ENCODE data around the gene FAM219A.
"Not testable (repeated sequence)": the region's sequence is repeated elsewhere in the genome, so short reads cannot be mapped to it uniquely, and the experiment has no call there.

FAM219A gene

DNA sequence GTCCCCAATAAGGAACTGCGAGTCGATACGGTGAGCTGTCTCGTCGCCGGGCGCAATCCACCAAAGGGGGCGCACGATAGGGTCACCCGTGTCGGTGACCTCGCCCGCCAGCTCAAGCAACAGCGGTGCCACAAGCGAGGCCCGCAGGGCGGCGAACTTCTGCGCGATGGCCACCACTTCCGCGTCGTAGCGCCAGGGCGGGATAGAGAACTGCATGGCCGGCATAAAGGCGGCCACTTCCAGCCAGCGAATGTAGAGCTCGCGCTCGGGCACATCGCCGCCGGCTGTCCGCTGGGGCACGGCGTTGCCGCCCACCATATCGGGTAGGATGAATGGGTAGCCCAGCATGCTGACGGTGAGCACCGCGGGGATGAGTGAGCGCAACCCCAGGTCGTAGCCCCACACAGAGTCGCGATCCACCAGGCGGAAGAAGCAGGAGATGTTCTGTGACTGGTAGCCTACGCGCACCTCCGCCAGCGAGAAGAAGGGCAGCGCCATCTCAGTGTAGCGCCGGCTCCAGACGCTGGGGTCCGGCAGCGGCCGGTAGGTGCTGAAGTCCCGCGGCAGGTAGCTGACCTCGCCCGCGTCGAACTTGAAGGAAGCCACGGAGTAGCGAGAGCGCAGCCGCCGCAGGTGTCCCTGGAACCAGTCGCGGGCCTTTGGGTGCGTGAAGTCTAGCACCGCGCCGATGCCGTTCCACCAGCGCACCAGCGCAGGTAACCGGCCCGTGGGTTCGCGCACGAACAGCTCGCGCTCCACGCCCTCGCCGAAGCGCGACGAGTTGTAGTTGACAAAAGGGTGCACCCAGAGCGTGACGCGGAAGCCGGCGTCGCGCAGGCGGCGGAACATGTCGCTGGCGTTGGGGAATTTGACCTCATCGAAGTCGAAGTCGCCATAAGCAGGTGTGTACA, 87.1 kb downstream of the FAM219A start:
- Histone ChIP-seq H3K9ac (no peak overlapping the region), H3K27me3 (no peaks in the 10 kb centered on the region), H3K4me2 (no peak overlapping the region), H3K9me3 (replicated peaks in 1 of 11) (peaks cover 39 to 58% (median 48%) of the 10 kb centered on the region in 11 experiments), H3K4me3 (0 out of 20 replicates have a peak overlapping the region, but pooled peaks of 1 of the 10 experiments have one; percentile 10), H3K36me3 (peaks cover 18 to 51% (median 33%) of the 10 kb centered on the region in 11 experiments; a peak in 21 of 22 replicates), H3K27ac (no peak overlapping the region), H3K4me1 (peaks cover 13 to 23% (median 18%) of the 10 kb centered on the region in 10 experiments; a peak in 19 of 20 replicates), H4K20me1 (peaks cover 0 to 6% (median 0%) of the 10 kb centered on the region in 11 experiments; a peak in 1 of 22 replicates)
- no peak for TF ChIP-seq Cebpa-rat (IDR thresholded peaks at IDR 0.05)

DNA sequence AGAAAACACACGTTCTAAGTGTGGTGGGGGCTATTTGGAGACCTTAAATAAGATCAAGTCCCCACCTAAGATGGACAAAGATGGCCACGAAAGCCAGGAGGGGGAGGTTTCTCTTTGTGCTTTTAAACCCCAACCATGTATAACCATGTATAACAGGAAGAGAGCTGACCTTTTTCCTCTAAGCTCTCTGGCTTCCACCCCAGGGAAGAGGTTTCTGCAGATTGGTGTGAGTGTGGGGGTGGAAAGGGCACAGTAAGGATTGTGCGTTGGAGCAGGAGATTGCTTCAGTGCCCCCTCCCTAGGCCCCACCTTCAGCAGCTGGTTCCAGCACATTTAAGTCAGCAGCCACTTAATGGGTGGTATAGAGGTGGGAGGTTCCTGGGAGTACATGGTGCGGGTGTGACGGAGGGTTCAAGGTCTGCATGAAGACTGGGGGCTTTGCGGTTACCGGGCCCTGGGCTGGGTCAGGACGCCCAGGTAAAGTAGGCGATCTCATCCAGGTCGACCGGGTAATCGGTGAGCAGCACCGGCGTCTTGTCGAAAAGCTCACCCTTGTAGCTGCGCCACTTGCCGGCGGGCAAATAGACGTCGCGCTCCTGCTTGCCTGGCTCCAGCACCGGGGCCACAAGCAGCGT, 87.9 kb downstream of the FAM219A start:
- H3K9me3 ChIP-seq (replicated peaks in 1 of 11): peaks cover 39 to 58% (median 48%) of the 10 kb centered on the region in 11 experiments
- H3K9ac ChIP-seq: no peak overlapping the region
- no peaks in the 10 kb centered on the region for H4K20me1 ChIP-seq
- no peak overlapping the region for H3K27ac ChIP-seq
- H3K27me3 ChIP-seq: no peaks in the 10 kb centered on the region
- H3K4me1 ChIP-seq: peaks cover 5 to 15% (median 11%) of the 10 kb centered on the region in 10 experiments; a peak in 19 of 20 replicates
- peaks cover 18 to 51% (median 33%) of the 10 kb centered on the region in 11 experiments; a peak in 21 of 22 replicates for H3K36me3 ChIP-seq
- no peak overlapping the region for H3K4me2 ChIP-seq
- no peak for TF ChIP-seq Cebpa-rat (IDR thresholded peaks at IDR 0.05)
- H3K4me3 ChIP-seq: 0 out of 20 replicates have a peak overlapping the region, but pooled peaks of 1 of the 10 experiments have one; percentile 10

- TF ChIP-seq Cebpa-rat (IDR thresholded peaks at IDR 0.05): no peak
Measured at GRCh38 chr9:34369636-34370035, 88.7 kb downstream of the FAM219A start.

DNA sequence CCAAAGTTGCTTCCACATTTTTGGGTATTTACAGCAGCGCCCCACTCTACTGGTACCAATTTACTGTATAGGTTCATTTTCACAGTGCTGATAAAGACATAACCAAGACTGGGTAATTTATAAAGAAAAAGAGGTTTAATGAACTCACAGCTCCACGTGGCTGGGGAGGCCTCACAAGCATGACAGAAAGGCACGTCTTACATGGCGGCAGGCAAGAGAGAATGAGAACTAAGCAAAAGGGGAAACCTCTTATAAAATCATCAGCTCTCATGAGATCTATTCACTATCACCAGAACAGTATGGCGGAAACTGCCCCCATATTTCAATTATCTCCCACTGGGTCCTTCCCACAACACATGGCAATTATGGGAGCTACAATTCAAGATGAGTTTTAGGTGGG, 89.6 kb downstream of the FAM219A start:
- not testable (repeated sequence) for H3K4me2 ChIP-seq, H3K9ac ChIP-seq, H3K27ac ChIP-seq, H3K27me3 ChIP-seq, H3K4me1 ChIP-seq, H3K4me3 ChIP-seq, H4K20me1 ChIP-seq
- H3K36me3 ChIP-seq: peaks cover 18 to 51% (median 33%) of the 10 kb centered on the region in 11 experiments; a peak in 21 of 22 replicates
- peaks cover 39 to 58% (median 48%) of the 10 kb centered on the region in 11 experiments for H3K9me3 ChIP-seq (replicated peaks in 1 of 11)

More at GRCh38 chr9:34369636-34370035, 88.7 kb downstream of the FAM219A start:
- Histone ChIP-seq H4K20me1 (no peaks in the 10 kb centered on the region), H3K36me3 (peaks cover 18 to 51% (median 33%) of the 10 kb centered on the region in 11 experiments; a peak in 21 of 22 replicates), H3K4me2 (no peak overlapping the region), H3K9me3 (replicated peaks in 1 of 11) (peaks cover 39 to 58% (median 48%) of the 10 kb centered on the region in 11 experiments), H3K4me1 (peaks cover 0 to 7% (median 2%) of the 10 kb centered on the region in 10 experiments; a peak in 9 of 20 replicates), H3K4me3 (no peak overlapping the region), H3K9ac (no peak overlapping the region), H3K27me3 (no peaks in the 10 kb centered on the region), H3K27ac (no peak overlapping the region)

- not testable (repeated sequence) for H3K4me1 ChIP-seq, H3K27me3 ChIP-seq, H3K4me2 ChIP-seq, H3K27ac ChIP-seq, H4K20me1 ChIP-seq, H3K4me3 ChIP-seq, H3K9ac ChIP-seq
- H3K9me3 ChIP-seq (replicated peaks in 1 of 11): peaks cover 39 to 58% (median 48%) of the 10 kb centered on the region in 11 experiments
- H3K36me3 ChIP-seq: peaks cover 18 to 50% (median 33%) of the 10 kb centered on the region in 11 experiments; a peak in 21 of 22 replicates
Measured at GRCh38 chr9:34367751-34368410, 90.5 kb downstream of the FAM219A start.

DNA sequence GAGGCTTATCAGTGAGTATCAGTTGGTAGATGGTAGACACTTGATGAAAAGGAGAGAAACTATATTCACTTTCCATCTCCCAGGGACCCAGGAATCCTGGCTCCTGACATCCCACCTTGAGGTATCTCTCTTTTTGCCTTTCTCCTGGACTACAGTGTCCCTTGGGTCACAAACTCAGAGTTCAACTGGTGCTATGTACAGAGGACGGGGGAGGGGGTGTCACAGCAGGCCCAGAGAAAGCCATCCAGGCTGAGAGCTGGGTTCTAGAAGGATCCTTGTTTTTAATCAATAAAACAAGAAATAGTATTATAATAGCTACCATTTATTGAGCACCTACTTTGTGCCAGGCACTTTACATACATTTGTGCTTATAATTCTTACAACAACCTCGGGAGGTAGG, 92.0 kb downstream of the FAM219A start:
- Histone ChIP-seq H3K9ac (no peak overlapping the region), H4K20me1 (no peaks in the 10 kb centered on the region), H3K9me3 (replicated peaks in 1 of 11) (peaks cover 31 to 44% (median 34%) of the 10 kb centered on the region in 11 experiments), H3K4me3 (no peak overlapping the region), H3K27ac (no peak overlapping the region), H3K36me3 (peaks cover 11 to 35% (median 21%) of the 10 kb centered on the region in 11 experiments; a peak in 21 of 22 replicates), H3K27me3 (no peaks in the 10 kb centered on the region), H3K4me2 (no peak overlapping the region), H3K4me1 (peaks cover 0 to 5% (median 0%) of the 10 kb centered on the region in 10 experiments; a peak in 1 of 20 replicates)
- TF ChIP-seq Cebpa-rat (IDR thresholded peaks at IDR 0.05): no peak

DNA sequence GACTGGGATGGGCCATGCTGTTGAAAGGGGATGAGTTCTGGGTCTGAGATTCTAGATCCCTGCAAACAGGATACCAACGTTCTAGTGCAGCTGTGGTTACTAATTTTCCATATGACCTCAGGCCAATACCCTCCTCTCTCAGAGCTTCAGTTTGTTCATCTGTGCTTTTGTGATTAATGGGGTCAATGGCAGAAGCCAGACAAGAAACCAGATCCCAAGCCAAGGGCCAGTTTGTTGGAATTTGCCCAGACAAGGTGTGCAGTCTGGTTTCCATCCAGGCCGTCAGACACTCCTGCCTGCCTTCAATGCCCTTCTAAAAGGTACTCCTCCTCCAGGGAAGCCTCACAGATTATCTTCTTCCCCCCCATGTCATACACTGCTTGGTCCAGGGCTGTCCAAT, 93.1 kb downstream of the FAM219A start:
- H3K4me3 ChIP-seq: no peak overlapping the region
- H3K36me3 ChIP-seq: peaks cover 2 to 24% (median 11%) of the 10 kb centered on the region in 11 experiments; a peak in 15 of 22 replicates
- H3K4me1 ChIP-seq: peaks cover 0 to 5% (median 0%) of the 10 kb centered on the region in 10 experiments; a peak in 1 of 20 replicates
- peaks cover 22 to 33% (median 24%) of the 10 kb centered on the region in 11 experiments for H3K9me3 ChIP-seq (replicated peaks in 1 of 11)
- H3K4me2 ChIP-seq: no peak overlapping the region
- no peaks in the 10 kb centered on the region for H3K27me3 ChIP-seq
- H4K20me1 ChIP-seq: no peaks in the 10 kb centered on the region
- no peak overlapping the region for H3K27ac ChIP-seq
- no peak overlapping the region for H3K9ac ChIP-seq
- TF ChIP-seq Cebpa-rat (IDR thresholded peaks at IDR 0.05): no peak

DNA sequence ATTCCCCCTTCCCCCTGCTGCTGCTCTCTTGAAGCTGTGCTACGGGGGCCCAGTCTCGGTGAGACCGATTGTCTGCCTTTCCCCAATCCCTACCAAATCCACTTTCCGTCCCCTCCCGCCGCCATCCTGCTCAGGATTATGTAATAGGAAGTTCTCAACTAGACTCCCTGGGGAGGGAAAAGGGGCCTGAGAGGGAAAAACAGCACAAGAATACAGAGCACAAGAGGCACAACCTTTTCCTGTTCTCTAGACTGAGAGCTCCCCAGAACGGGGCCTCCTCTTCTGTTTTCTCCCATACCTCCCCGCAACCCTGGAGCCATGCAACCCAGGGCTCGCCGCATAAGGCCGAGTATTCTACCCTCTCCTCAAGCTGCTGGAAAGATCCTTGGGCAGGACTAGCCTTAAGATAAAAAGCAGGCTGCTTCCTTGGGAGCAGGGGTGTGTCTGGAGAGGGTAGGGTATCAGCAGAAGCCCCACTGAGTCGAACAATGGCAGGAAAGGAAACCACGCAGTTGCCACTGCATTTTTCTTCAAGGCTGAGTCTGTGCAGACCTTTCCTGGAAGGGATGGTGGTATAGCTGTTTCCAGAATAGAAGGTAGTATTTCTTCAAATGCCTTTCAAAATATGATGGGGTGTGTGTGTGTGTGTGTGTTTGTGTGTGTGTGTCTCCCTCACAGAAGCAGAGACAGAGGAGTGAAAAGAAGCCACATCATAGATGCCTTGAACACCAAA, 94.6 kb downstream of the FAM219A start:
- Histone ChIP-seq H3K4me1 (peaks cover 0 to 5% (median 0%) of the 10 kb centered on the region in 10 experiments; a peak in 1 of 20 replicates), H3K9me3 (replicated peaks in 1 of 11) (peaks cover 16 to 27% (median 21%) of the 10 kb centered on the region in 11 experiments), H3K27me3 (no peaks in the 10 kb centered on the region), H3K27ac (no peak overlapping the region), H3K9ac (no peak overlapping the region), H3K4me3 (no peak overlapping the region), H3K36me3 (peaks cover 0 to 13% (median 10%) of the 10 kb centered on the region in 11 experiments; a peak in 12 of 22 replicates), H3K4me2 (no peak overlapping the region), H4K20me1 (no peaks in the 10 kb centered on the region)
- TF ChIP-seq Cebpa-rat (IDR thresholded peaks at IDR 0.05): no peak

Data from BLaER1 treated with 17β-estradiol and CSF1 and Interleukin-3, amounts not matched to agents 10 nM and 100 nM (cell line).